Activated CD4-positive, CD25-positive, alpha-beta regulatory T cell treated with anti-CD3 and anti-CD28 coated beads, Interleukin-2, amount 50 U/mL, for 72 hours (primary cell): Measurements from ENCODE around the gene HOTAIR.

ENCODE experiments used
- DNase-seq: peaks from one replicate; pipeline ENCODE4 v3.0.0; 2021

HOTAIR gene

DNA sequence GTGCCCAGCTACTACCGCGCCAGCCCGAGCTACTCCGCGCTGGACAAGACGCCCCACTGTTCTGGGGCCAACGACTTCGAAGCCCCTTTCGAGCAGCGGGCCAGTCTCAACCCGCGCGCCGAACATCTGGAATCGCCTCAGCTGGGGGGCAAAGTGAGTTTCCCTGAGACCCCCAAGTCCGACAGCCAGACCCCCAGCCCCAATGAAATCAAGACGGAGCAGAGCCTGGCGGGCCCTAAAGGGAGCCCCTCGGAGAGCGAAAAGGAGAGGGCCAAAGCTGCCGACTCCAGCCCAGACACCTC lies 10.9 kb upstream of the HOTAIR start:
- DNase-seq, result no peak

DNA sequence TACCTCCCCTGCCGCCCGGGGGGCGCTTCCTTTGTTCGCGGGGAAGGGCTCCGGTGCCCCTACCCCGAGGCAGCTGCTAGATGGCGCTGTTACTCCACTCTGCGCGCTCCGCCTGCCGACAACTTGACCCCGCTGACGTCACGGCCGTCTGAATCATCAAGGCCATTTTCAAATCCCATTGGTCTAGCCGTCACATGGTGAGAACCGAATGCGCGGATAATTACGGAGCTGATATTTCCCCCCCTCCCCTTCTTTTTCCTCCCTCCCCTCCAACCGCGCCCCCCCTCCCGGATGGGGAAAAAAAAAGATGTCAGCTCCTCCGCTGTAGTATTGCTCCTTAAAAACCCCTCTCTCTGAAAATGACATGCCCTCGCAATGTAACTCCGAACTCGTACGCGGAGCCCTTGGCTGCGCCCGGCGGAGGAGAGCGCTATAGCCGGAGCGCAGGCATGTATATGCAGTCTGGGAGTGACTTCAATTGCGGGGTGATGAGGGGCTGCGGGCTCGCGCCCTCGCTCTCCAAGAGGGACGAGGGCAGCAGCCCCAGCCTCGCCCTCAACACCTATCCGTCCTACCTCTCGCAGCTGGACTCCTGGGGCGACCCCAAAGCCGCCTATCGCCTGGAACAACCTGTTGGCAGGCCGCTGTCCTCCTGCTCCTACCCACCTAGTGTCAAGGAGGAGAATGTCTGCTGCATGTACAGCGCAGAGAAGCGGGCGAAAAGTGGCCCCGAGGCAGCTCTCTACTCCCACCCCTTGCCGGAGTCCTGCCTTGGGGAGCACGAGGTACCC lies 10.3 kb upstream of the HOTAIR start, which contains the start of gene HOXC10:
Gene HOXC10 (plus strand): TSS at position 246 of the 791 bp plus-strand sequence. CDS start 114 bp downstream, at position 360.
- peak; percentile 79 for DNase-seq

DNA sequence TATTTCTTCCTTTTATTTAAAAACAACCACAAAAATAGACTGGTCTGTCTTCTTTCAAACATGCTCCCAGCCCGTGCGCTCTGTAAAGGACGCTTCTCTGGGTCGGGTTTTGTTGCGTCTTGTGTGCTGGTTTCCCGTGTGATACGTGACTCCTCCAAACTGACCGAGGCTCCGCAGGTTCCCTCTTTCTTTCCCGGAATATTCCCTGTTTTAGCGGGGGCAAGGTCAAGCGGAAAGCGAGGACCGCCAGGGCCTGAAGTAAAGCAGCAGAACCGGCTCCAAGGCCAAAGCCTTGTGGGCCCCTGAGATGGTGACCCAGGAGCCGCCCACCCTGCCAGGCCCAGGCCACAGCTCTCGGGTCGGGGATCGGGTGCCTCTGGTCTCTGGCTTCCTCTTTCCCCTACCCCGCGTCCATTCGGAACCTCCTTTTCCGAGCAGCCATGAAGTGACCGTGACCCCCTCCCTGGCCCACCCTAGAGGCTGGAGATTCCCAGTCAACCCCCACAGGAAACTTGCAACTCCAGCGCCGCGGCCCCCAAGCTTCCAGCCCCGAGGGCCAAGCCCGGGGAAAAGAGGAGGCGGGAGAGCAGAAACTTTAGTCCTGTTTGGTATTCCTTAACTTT lies 9.3 kb upstream of the HOTAIR start:
- DNase-seq, result no peak

DNA sequence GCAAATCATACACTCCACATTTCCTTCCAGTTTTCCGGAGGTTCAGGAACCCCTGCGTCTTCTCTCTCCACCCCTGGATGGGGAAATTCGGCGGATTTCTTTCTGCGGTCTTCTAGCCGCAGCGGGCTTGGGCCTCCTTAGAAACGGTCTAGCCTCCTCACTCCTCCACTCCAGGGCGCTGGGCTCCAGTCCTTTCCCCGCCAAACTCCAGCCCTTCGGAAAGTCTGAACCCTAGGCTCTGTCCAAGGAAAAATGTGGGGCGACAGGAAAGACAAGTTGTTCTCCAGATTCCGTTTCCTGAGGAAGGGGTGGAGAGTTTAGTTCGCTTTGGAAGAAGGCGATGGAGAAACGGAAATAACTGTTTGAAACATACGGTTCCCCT lies 8.8 kb upstream of the HOTAIR start:
- no peak for DNase-seq

DNA sequence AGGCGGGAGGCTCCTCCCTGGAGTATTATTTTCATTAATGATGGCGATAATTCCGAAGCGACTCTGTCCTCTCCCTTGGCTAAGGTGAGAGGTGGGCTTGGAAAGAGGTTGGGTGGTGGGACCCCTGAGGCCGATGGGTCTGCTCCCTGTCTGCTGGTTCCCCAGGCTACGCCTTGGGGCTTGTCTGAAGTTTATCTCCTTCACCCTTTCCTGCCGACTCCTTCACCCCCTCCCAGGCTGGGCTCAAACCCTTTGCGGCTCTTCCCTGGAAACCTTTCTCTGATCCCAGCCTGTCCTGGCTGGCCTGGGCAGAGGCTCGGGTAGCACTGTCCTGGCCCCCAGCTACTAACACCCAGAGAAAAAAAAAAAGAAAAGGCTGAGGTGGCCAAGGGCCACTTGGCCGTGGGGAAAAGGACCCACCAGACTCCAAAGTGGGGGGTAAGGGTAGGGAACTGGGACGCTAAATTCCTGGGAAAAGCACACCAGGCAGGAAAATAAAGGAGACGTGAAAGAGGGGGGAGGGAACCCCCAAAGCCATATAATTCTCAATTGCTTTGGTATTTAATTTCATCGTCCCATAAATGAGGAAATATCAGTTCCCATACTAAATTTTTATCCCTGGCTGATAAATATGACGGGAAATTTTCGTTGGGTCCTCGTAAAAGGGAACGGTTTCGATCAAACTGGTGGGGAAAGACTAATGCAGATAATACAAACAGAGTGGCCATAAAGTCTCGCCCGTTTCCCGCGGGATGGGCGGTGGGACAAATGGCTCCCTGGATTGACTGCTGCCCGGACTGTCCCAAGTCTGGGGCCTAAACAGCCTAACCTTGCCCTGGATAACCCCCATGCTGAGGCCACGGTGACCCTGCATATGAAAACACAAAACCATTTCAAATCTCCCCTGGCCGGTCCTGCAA lies 8.2 kb upstream of the HOTAIR start:
- DNase-seq, result no peak

DNA sequence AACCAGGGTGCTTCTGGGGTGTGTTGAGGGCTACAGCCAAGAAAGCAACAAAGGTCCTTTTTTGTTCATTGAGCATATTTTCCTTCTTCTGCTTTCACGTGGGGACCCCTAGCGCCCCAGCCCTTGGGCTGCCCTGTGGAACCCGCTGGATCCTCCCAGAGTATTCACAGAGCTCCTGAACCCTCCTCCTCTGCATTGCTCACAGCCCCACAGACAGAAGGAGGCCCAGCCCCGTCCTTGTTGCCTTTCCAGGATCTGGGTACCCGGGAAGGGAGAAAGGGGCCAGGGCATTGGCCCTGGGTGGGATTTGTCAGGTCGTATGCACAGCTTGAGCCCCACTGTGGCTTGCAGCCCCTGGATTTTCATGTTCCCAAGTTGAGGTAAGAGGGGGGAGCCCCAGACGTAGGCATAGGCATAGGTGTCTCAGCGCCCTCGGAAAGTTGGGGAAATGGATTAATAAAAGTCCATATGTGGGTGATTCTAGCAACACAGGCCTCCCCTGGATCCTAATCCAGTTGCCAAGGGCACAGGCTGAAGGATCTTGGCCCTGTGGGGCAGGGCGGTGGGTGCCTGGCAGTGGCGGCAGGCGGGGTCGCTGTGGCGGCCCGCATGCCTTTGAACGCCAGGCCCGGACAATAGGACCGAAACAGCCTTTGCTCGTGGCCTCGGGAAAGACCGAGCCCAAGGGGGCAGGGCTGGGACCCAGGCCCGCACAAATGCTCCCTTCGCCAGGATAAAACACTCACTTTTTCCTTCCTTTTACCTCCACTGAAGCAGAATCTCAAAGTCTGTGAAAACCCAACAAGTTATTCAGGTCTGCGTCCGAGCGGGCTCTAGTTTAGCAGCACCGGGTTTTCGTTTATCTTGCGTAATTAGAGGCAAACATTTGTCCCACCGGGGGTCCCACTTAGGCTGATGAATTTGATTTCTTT lies 7.1 kb upstream of the HOTAIR start:
- no peak for DNase-seq

DNA sequence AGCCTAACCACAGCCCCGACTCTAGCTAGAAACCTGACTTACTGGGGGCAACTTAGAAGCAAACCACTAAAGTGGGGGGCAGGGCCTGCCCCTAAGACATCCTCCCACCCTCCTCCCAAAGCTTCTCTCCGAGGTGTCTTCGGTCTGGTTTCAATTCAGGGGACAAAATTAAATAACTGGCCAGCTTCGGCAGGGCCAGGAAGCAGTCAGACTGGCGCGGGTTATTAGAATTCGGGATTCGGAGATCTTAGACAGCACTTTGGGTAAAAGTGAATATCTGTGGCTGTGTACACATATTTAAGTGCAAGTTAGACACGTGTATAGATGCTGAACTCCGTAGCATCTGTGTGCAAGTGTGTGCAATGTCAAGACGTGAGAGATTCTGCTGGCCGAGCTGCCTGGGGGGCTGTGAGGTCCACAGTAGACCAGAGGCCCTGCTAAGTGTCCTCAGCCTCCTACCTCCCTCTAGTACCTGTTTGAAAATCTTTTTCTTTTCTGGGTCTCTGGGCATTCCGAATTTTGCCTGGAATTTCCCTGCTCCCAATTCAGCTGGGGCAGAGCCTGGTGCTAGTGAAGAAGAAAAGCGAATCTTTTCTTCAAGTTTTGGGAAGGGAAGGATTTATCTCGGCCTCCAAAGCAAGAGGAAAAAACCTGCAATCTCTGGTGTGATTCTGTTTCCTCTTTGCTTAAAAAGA lies 6.2 kb upstream of the HOTAIR start:
- no peak for DNase-seq

DNA sequence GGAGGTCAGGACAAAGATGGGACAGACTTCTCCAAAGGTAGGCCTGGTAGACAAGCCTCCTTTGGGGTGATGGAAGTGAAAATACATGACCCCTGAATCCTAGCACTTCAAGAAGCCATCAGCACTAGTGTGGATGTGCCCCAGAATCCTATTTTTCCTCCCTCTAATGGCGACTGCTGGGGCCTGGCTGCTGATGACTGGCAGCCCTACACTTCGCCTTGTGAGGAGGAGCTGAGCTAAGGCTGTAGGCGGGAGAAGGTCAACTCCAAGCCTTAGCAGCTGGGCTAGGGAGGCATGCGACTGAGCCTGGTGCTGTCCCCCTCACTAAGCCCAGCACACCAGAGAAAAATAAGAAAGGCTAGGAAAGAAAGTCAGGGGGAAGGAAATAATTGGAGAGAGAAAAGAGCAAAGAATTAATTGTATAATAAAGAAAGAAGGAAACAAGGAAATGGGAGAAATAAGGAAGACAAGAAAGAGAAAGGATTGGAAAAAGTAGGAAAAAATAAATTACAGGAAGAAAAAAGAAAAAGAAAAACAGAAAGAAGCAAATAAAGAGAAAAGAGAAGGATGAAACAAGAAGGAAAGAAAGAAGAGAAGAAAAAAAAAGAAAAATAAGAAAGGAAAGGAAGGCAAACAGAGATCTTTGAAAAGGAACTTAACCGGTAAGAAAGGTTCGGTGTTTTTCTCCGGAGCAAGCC lies 5.5 kb upstream of the HOTAIR start:
- no peak for DNase-seq

DNA sequence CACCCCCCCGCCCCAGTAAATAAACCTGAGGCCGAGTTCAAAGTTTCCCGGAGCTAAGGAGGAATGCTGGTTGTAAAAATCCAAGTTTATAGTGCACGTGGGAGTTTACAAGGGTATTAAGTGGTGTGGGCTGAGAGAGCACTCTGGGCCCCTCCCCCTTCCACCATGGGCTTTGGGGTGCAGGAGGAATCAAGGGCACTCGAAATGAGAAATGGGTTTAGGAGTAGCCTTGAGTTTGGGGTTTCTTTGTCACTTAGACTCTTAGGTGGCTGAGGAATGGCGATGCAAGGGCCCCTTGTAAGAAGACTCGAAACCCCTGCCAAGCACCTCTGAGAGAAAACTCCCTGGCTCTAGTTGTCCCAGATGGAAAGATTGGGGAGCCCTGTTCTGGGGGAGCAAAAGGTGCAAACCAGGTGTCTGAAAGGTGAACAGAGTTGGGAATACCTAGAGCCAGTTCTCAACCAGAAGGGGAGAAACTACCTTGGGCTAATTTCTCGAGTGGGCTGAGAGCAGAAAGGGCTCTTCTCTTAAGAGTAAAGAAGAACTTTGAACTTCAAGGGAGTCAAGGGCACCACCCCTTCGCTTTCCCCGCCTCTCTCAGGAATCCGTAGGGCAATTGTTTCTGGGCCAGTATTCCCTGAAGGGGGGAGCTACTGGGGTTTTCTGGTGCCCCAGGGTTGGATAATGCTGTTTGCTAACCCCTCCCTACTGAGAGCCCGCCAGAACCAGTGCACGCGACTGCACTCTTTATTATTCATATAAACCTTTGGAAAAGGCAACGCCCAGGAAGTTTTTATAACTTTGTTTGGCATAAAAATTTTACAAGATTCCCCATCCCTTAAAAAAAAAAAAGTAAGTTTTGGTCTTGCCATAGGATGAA lies 4.0 kb upstream of the HOTAIR start:
- no peak for DNase-seq

DNA sequence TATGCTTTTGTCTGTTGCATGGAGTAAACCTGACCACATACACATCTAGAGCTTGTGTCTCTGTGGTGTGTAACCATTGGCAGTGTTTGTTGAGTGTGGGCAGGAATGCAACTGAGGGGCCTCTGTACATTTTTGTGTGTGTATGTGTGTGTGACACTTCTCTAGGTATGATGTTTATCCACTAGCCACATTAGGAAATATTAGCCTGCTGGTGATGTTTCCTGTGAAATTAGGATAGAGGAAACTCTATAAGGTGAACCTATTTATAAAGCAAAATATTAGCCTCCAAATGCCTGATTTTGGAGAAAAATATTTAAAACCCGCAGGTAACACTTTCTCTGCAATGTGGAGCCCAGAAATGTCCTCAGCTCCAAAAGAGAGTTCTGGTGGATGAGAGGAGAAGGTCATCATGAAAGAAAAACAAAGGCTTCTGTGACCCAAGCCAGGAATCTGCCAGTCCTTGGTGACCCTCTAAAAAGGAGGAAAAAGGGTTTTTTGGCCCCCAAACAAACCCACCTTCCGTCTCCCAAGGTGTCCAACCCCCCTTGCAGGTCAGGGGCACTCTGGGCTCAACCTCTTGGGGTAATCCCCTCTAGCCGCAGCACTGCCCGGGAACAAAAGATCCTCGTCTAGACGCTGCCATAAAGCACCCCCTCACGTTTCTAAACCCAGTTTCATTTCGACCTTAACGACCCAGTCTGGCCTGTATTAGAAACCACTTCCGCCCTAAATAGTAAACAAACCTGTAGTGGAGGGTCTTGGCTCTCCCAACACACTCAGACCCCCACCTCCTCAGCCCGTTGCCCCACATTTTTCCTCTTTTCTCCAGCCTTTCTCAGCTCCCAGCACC lies 3.1 kb upstream of the HOTAIR start:
- DNase-seq, result no peak

DNA sequence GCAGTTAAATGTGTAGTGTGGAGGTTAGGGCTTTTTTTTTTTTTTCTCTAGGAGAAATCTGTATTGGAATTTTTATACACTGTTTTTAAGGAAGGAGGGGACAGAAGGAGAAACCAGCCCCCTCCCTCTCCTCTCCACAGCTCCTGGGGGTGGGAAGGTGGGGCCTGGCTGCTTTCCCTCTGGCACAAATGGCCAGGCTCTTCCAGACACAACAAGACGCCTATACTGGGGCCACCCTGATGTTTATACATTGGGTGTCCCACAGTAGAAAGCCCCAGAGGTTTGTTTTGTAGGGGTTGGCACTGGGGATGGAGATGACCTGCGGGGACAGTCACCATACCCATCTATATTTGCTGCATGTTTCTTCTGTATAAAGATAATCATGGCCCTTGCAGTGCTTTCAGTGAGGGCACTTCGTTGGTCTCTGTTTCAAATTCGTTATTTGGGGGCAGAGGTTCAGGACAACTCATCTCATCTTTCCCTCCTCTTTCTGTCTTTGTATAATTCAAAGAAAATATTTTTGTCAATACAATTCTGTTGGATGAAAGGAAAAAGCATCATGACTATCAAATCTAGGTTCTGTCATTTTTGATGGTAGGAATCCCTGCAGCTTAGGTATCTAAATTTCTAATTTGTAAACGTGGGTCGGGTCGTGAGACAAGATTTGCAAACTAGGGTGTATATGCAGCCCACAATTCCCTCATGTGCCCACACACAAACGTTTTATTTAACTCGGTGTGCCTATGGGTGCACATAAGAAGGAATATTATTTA lies 2.3 kb upstream of the HOTAIR start:
- DNase-seq, result no peak

DNA sequence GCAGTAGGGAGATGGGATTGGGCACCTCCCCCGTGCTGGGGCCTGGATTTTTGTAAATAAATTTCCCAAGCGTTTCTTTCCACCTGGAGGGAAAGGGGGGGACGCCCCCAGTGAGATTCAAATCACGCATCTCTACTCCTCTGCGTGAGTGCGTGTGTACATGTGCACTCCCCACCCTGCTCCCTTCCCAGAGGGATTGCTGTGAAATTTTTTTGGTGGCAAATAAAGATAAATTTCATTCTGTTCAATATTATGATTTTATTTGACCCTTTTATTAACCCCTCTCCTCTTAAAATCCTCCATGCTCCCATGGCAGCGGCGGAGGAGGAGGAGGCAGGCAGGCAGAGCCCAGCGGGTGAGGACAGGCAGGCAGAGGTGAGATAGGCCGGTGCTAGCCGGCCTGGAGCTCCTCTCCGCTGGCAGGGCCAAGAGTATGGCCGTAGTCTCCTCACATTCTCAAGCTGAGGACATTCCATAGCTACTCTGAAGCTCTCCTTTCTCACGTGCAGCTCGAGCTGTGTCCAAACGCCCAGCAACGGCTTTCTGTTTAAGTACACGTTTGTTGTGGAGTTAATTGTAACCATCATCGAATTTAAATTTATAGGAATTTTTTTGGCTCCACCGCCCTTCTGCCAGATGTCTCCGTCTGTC lies 1.5 kb upstream of the HOTAIR start:
- DNase-seq, result no peak

DNA sequence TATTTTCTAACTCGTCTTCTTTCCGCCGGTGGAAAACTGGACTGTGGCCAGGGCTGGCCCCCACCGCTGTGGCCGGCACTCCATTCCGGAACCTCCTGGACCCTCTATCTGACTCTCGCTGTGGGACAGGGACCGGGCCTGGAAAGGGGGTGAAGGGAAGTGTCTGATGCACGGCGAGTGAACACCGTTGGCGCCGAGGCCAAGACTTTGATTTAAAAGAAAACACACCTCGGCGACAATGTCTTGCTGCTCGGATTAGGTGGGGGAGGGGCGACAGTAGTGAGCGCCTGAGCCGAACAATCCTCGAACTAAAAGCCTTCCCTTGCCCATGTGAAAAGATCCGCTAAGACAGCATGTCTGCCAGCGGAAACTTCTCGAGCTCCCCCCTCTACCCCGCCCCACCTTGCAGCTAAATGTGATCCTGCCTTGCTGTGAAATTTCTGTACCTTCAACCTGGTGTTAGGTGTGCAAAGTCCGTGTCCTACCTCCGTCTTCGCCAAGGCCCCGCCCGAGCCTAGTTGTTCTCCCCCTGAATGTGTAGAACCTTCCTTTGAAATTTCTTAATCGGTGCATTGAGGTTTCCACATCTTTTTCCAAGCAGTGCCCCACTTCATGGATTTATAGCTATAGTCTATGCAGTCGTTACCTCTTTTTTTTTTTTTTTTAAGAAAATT lies 862 bp upstream of the HOTAIR start:
- no peak for DNase-seq

DNA sequence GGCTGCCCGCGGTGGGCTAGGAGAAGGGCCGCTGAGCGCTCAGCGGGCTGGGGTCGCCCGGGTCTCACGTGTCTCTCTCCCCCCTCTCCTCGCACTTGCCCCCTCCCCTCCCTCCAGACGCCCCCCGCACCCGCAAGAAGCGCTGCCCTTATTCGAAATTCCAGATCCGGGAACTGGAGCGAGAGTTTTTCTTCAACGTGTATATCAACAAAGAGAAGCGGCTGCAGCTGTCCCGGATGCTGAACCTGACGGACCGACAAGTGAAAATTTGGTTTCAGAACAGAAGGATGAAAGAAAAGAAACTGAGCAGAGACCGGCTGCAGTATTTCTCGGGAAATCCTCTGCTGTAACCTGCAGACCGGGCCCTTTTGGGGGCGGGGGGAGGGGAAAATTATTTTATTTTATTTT lies 314 bp upstream of the HOTAIR start:
- no peak for DNase-seq

DNA sequence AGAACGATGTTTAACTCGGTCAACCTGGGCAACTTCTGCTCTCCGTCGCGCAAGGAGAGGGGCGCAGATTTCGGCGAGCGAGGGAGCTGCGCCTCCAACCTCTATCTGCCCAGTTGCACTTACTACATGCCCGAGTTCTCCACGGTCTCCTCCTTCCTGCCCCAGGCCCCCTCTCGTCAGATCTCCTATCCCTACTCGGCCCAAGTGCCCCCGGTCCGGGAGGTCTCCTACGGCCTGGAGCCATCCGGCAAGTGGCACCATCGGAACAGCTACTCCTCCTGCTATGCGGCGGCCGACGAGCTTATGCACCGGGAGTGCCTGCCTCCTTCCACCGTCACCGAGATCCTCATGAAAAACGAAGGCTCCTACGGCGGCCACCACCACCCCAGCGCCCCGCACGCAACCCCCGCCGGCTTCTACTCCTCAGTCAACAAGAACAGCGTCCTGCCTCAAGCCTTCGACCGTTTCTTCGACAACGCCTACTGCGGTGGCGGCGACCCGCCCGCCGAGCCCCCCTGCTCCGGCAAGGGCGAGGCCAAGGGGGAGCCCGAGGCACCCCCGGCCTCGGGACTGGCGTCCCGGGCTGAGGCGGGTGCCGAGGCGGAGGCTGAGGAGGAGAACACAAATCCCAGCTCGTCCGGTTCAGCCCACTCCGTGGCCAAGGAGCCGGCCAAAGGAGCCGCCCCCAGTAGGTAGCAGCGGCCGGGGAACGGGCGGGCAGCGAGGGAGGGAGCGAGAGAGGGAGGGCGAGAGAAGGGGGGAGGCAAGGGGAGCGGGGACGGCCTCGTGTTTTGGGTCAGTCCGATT lies 1.3 kb downstream of the HOTAIR start:
- DNase-seq, result no peak

DNA sequence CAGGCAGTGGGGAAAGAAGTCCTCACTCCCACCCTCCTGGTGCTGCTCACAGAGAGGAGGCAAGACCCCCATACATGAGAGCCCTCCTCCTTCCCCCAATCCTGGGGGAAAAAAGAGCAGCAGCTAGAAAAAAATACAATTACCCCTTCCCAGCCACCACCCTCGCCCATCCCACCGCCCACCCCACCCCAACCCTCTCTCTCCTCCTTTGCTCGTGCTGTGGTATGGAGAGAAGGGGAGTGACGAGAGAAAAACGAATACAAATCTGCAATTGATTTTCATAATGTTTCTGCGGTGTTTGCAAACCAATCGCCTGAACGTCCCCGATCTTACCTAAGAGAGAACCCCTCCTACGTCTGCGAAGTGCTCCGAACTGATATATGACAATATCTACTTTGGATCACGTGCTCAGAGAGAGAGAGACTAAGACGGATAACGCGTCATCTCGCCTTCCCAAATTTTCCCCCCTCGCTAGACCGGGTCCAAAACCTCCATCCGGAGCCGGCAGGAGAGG lies 2.0 kb downstream of the HOTAIR start, which contains the start of gene HOXC11:
Gene HOXC11 (plus strand): TSS at position 405 of the 514 bp plus-strand sequence. CDS start 116 bp downstream, outside the sequence.
- no peak for DNase-seq
